HFF-Myc (cell line): ENCODE results near the gene RXRA.

Experiments used
- DNase-seq: peaks from one replicate; pipeline ENCODE4 v3.0.0-alpha.2; 2011; ENCODE audit warnings: low read depth; ENCODE audit errors: extremely low read depth
- H3K4me3 ChIP-seq: replicated peaks from 2 replicates; pipeline ENCODE4 v1.5.1; 2011; ENCODE audit warnings: low read depth, mild to moderate bottlenecking, control low read depth, low read length
- TF ChIP-seq, protein P1 (sequence below): IDR thresholded peaks from 2 replicates; pipeline ENCODE4 v1.5.1; 2012; ENCODE audit warnings: mild to moderate bottlenecking, low read depth, low read length, control low read depth; ENCODE audit errors: missing control alignments

RXRA gene

DNA sequence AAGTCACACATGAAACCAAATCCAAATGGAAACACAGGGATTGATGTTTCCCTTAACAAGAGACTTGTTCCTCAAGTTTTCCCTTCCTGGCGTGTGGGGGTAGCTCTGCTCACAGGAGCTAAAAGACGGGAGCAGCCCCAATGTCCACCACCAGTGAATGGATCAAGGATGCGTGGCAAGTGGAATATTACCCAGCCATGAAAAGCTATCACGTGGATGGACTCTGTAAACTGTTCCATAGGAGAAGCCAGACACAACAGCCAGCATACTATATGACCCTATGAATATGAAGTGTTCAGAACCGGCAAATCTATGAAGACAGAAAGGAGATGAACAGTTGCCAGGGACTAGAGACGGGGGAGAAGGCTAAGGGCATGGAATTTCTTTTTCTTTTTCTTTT lies 28.3 kb upstream of the RXRA start:
- no peak for DNase-seq

DNA sequence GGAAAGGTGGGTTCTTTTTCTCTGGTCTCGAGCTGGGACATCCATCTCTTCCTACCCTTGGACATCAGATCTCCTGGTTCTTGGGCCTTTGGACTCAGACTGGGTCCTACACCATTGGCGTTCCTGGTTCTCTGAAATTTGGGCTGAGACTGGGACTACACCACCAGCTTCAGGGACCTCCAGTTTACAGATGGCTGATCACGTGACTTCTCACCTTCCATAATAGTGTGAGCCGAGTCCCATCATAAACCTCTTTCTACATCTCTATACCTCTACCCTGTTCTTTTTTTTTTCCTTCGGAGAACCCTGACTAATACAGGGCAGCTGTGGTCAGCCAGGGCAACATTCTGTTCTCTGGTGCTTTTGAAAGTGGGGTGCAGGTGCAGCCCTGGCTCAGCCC lies 27.2 kb upstream of the RXRA start:
- H3K4me3 ChIP-seq = no peak overlapping the region
- DNase-seq = no peak
- TF ChIP-seq, protein P1, sequence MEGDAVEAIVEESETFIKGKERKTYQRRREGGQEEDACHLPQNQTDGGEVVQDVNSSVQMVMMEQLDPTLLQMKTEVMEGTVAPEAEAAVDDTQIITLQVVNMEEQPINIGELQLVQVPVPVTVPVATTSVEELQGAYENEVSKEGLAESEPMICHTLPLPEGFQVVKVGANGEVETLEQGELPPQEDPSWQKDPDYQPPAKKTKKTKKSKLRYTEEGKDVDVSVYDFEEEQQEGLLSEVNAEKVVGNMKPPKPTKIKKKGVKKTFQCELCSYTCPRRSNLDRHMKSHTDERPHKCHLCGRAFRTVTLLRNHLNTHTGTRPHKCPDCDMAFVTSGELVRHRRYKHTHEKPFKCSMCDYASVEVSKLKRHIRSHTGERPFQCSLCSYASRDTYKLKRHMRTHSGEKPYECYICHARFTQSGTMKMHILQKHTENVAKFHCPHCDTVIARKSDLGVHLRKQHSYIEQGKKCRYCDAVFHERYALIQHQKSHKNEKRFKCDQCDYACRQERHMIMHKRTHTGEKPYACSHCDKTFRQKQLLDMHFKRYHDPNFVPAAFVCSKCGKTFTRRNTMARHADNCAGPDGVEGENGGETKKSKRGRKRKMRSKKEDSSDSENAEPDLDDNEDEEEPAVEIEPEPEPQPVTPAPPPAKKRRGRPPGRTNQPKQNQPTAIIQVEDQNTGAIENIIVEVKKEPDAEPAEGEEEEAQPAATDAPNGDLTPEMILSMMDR = no peak

More for the DNA sequence above, 28.3 kb upstream of the RXRA start:
- H3K4me3 ChIP-seq = no peak overlapping the region
- TF ChIP-seq, protein P1 = no peak

GRCh38 chr9:134299883-134300282 lies 26.4 kb upstream of the RXRA start:
- no peak for DNase-seq
- TF ChIP-seq, protein P1 = no peak

GRCh38 chr9:134301387-134302129 lies 24.7 kb upstream of the RXRA start:
- DNase-seq = no peak
- TF ChIP-seq, protein P1 = no peak
- H3K4me3 ChIP-seq = no peak overlapping the region

More at GRCh38 chr9:134299883-134300282, 26.4 kb upstream of the RXRA start:
- no peak overlapping the region for H3K4me3 ChIP-seq

- TF ChIP-seq, protein P1 = no peak
- DNase-seq = no peak
- H3K4me3 ChIP-seq = no peak overlapping the region
Measured at GRCh38 chr9:134302130-134302817, 24.0 kb upstream of the RXRA start.

GRCh38 chr9:134303601-134304000 lies 22.7 kb upstream of the RXRA start:
- TF ChIP-seq, protein P1 = no peak
- no peak overlapping the region for H3K4me3 ChIP-seq
- no peak for DNase-seq

GRCh38 chr9:134304261-134304660 lies 22.0 kb upstream of the RXRA start:
- no peak for DNase-seq
- no peak overlapping the region for H3K4me3 ChIP-seq
- TF ChIP-seq, protein P1 = no peak
